Body of pancreas (tissue), 4 donors: ENCODE data around the gene CCDC73.

Source experiments
- POLR2A ChIP-seq, 3 donors: fragments of 450-650 bp; IDR thresholded peaks; one replicate each; pipeline ENCODE4 v1.6.1; 2016; ENCODE audit warnings: antibody characterized with exemption in 3 of 3, mild to moderate bottlenecking in 2 of 3
- TF ChIP-seq, protein P1 (sequence below), 7 experiments: fragments of 450-650 bp in 4 of 7; fragments of 200-600 bp in 3 of 7; sonication (generic) in 3 of 7; IDR thresholded peaks; one replicate each; pipeline ENCODE4 v1.5.1; 2016 to 2019; ENCODE audit warnings: antibody characterized with exemption in 7 of 7

- TF ChIP-seq, protein P1, sequence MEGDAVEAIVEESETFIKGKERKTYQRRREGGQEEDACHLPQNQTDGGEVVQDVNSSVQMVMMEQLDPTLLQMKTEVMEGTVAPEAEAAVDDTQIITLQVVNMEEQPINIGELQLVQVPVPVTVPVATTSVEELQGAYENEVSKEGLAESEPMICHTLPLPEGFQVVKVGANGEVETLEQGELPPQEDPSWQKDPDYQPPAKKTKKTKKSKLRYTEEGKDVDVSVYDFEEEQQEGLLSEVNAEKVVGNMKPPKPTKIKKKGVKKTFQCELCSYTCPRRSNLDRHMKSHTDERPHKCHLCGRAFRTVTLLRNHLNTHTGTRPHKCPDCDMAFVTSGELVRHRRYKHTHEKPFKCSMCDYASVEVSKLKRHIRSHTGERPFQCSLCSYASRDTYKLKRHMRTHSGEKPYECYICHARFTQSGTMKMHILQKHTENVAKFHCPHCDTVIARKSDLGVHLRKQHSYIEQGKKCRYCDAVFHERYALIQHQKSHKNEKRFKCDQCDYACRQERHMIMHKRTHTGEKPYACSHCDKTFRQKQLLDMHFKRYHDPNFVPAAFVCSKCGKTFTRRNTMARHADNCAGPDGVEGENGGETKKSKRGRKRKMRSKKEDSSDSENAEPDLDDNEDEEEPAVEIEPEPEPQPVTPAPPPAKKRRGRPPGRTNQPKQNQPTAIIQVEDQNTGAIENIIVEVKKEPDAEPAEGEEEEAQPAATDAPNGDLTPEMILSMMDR (IDR thresholded peaks at IDR 0.05): no peak
- no peak for TF ChIP-seq POLR2A (IDR thresholded peaks at IDR 0.05)
Observed at GRCh38 chr11:32671051-32671450, 123.4 kb downstream of the CCDC73 start.
